Left lung (tissue), 10 donors: ENCODE data around the gene GPSM1. TPM values are rescaled to one million over a fixed set of nuclear protein-coding genes. Genes with fewer than 3 reads are reported as not detected.

Experiments used
- ATAC-seq: fragments of 200-7000 bp; cut with Tn5 transposase; one replicate; pipeline ENCODE4 v1.9.1; 2020; ENCODE audit warnings: moderate library complexity
- DNase-seq, 4 donors: peaks; one replicate each; pipeline ENCODE4 v3.0.0-alpha.2; 2013 to 2020
- H3K27ac ChIP-seq, 2 donors: fragments of 200-600 bp; sonication (generic) in 1 of 2; one replicate each; pipeline versions ENCODE4 v1.5.0 to v1.8.0; 2020 to 2021
- H3K27me3 ChIP-seq, 2 donors: fragments of 200-600 bp; sonication (generic) in 1 of 2; one replicate each; pipeline versions ENCODE4 v1.5.0 to v1.8.0; 2020 to 2021
- H3K36me3 ChIP-seq, 2 donors: fragments of 200-600 bp; sonication (generic) in 1 of 2; one replicate each; pipeline versions ENCODE4 v1.5.0 to v1.8.0; 2020 to 2021
- H3K4me1 ChIP-seq, 2 donors: fragments of 200-600 bp; one replicate each; pipeline ENCODE4 v1.8.0; 2021
- H3K4me3 ChIP-seq, 2 donors: fragments of 200-600 bp; sonication (generic) in 1 of 2; one replicate each; pipeline versions ENCODE4 v1.5.0 to v1.8.0; 2020 to 2021; ENCODE audit warnings: mild to moderate bottlenecking in 1 of 2
- H3K9me3 ChIP-seq, 2 donors: fragments of 200-600 bp; sonication (generic) in 1 of 2; one replicate each; pipeline versions ENCODE4 v1.5.0 to v1.8.0; 2020 to 2021
- intact Hi-C, 2 donors: fragments of 100-400 bp; cut with DNase I; formaldehyde crosslinking; loops; one replicate each; pipeline versions ENCODE4 v1.11.2 to v1.14.2; 2022
- polyA plus RNA-seq, 6 donors: library from polyadenylated mRNA; unstranded; fragments of 120-200 nt; gene quantifications; one replicate each; pipeline ENCODE4 v1.2.1, GENCODE V29; 2013; ENCODE audit not compliant: insufficient read length in 6 of 6
- total RNA-seq, 2 donors: library from RNA; stranded (reverse); fragmentation: NEBNext Ultra II Directional; extraction: Animal tissue kit (Norgen Biotek cat#: 25700); gene quantifications; one replicate each; pipeline ENCODE4 v1.2.1, GENCODE V29; 2021
- TF ChIP-seq, protein P1 (sequence below), 2 donors: fragments of 200-600 bp; sonication (generic) in 1 of 2; IDR thresholded peaks; one replicate each; pipeline versions ENCODE4 v1.5.0 to v1.8.0; 2021; ENCODE audit warnings: antibody characterized with exemption in 2 of 2
- donor health status: DM: no; HTN: yes; CAD: no.
- donor health status: DM: no; HTN: no; CAD: no.

GPSM1 gene
- total and polyA plus RNA-seq, 8 donors, result 21.7 to 84.3 (median 52.7) TPM

DNA sequence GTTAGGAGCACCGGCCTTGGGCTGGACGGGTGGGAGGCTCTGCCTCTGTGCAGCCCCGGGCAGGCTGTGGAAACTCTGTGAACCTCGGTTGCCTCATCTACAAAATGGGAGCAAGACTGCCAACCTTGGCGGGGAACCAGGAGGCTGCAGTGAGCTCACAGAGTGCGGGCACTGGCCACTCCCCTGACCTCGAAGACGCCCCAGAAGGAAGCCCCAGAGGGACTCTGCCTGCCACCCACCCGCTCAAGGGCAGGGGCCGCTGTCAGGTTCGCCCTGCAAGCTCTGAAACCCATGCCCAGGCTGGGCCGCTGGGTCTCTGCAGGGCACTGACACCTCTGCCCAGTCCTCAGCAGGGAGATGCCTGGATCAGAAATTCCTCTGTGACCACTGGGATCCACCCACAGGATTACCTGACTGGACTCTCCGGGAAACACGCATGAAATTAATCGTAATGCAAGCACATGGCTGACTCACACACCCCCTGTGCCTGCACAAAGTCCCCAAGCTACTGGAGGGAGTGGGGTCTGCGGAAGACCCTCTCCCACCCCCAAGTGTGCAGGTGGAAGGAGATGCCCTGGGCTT lies 30.8 kb upstream of the GPSM1 start:
- ATAC-seq, result no peak
- Histone ChIP-seq H3K4me1 (no peaks in the 10 kb centered on the region), H3K4me3 (no peak overlapping the region)

DNA sequence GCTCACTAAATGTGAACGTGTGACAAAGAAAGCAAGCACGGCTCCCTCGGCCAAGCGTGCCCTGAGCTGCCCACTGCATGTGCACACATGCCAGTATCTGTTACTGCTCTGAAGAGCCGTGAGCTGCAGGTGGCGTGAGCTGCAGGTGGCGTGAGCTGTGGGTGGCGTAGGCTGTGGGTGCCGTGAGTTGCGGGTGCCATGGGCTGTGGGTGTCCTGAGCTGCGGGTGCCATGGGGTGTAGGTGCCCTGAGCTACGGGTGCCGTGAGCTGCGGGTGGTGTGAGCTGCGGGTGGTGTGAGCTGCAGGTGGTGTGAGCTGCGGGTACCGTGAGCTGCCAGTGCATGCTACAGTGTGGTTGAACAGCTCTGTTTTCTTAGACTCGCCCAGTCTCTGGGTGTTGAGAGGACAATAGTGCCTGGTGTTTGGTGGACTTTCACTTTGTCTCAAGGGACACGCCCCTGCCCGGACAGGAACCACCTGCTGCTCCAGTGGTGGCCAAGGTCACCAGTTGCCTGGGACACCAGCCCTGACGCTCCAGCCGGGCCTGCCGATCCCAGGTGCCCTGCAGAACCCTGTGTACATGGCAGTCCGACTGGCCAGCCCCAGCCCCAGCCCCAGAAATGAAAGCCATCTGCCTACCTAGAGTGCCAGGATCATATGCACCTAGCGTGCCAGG lies 30.2 kb upstream of the GPSM1 start:
- intact Hi-C loops, result no loop called here
- ATAC-seq (peak; percentile 28), DNase-seq (peak in 1 of 4 donors; percentile 68)

More for the DNA sequence above, 30.8 kb upstream of the GPSM1 start:
- peak in 1 of 4 donors; percentile 67 for DNase-seq
- TF ChIP-seq, protein P1, sequence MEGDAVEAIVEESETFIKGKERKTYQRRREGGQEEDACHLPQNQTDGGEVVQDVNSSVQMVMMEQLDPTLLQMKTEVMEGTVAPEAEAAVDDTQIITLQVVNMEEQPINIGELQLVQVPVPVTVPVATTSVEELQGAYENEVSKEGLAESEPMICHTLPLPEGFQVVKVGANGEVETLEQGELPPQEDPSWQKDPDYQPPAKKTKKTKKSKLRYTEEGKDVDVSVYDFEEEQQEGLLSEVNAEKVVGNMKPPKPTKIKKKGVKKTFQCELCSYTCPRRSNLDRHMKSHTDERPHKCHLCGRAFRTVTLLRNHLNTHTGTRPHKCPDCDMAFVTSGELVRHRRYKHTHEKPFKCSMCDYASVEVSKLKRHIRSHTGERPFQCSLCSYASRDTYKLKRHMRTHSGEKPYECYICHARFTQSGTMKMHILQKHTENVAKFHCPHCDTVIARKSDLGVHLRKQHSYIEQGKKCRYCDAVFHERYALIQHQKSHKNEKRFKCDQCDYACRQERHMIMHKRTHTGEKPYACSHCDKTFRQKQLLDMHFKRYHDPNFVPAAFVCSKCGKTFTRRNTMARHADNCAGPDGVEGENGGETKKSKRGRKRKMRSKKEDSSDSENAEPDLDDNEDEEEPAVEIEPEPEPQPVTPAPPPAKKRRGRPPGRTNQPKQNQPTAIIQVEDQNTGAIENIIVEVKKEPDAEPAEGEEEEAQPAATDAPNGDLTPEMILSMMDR (IDR thresholded peaks at IDR 0.05), result no peak
- H3K27me3 ChIP-seq, result peaks cover 0 to 19% of the 10 kb centered on the region in 2 donors
- no peaks in the 10 kb centered on the region for H3K9me3 ChIP-seq
- H3K36me3 ChIP-seq, result no peaks in the 10 kb centered on the region
- H3K27ac ChIP-seq, result no peak overlapping the region
- intact Hi-C loops, result no loop called here

DNA sequence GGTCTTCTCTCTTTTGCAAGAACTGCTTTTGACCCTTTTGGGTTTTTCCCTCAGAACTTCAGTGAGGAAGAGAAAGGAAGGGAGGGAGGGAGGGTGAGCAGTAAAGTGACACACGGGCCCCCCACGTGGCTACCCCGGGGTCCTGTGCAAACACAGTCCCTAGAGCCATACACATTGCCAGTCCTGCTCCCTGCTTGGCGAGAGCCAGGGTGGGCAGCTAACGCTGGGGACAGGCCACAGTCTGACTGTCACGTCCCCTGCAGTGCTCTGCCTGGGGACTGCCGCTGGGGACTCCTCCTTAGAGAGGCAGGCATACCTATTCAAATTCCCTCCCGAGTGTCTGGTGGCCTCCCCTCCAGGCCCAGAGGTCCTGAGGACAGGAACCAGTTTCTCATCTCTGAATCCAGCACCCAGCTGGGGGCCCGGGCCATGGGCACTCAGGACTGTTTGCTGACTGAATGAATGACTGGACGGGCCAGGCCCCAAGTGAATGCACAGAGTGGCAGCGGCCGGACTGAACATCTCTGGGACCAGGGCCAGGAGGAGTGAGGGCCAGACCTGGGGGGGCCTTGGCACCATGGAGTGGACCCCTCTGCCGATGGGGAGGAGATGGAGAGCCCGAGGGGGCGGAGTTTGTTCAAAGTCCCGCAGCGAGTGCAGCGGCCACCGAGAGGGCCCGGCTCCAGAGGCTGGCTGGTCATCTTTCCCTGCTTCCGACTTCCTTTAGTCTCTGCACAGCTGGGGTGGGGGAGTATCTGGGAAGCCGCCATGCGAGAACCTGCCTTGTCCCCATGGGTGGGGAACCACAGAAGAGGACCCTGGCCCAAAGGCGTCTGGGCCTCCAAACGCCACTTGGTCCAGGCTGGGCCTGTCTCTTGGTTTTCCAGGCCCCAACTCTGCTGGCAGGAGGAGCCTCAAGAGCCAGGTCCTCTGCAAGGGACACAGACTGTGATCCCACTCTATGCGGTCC lies 29.3 kb upstream of the GPSM1 start:
- intact Hi-C loops, result no loop called here
- Histone ChIP-seq H3K36me3 (no peaks in the 10 kb centered on the region), H3K9me3 (no peaks in the 10 kb centered on the region), H3K4me1 (no peaks in the 10 kb centered on the region), H3K27me3 (peaks cover 0 to 22% of the 10 kb centered on the region in 2 donors), H3K27ac (no peak overlapping the region), H3K4me3 (no peak overlapping the region)
- peak in 1 of 4 donors; percentile 71 for DNase-seq
- TF ChIP-seq, protein P1 (IDR thresholded peaks at IDR 0.05), result no peak
- ATAC-seq, result no peak

More for the DNA sequence above, 30.2 kb upstream of the GPSM1 start:
- H3K4me3 ChIP-seq, result no peak overlapping the region
- H3K9me3 ChIP-seq, result no peaks in the 10 kb centered on the region
- no peak overlapping the region for H3K27ac ChIP-seq
- peaks cover 0 to 15% of the 10 kb centered on the region in 2 donors for H3K27me3 ChIP-seq
- no peaks in the 10 kb centered on the region for H3K4me1 ChIP-seq
- H3K36me3 ChIP-seq, result no peaks in the 10 kb centered on the region
- TF ChIP-seq, protein P1 (IDR thresholded peaks at IDR 0.05), result no peak

DNA sequence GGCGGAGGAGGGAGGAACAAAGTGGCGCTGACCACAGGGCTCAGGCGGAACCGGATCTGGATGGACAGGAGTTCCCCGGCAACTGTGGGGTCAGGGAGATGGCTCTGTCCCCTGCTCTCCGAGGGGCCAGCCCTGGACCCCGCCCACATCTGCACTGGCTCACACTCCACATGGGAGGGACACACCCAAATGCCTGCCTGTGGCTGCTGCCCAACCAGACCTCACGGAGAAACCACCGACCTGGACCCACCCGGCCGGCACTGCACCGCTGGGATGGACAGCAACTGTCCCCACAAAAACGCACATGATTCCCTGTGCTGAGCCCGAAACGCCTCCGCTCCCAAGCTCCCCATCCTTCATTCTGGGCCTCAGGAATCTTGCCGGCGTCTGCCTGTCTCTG lies 28.2 kb upstream of the GPSM1 start:
- peaks cover 0 to 33% of the 10 kb centered on the region in 2 donors for H3K27me3 ChIP-seq
- ATAC-seq (no peak), DNase-seq (peak in 1 of 4 donors; percentile 71)
- no peak overlapping the region for H3K27ac ChIP-seq
- no peaks in the 10 kb centered on the region for H3K9me3 ChIP-seq
- H3K36me3 ChIP-seq, result no peaks in the 10 kb centered on the region
- H3K4me1 ChIP-seq, result no peaks in the 10 kb centered on the region
- H3K4me3 ChIP-seq, result no peak overlapping the region
- TF ChIP-seq, protein P1 (IDR thresholded peaks at IDR 0.05), result no peak
- intact Hi-C loops, result no loop called here
